HG02885 (cell line): ENCODE measurements around the gene DIAPH2.

ENCODE experiments used
- ATAC-seq: cut with Tn5 transposase; IDR thresholded peaks from one replicate; pipeline ENCODE4 v1.9.1; 2021; ENCODE audit warnings: mild to moderate bottlenecking; ENCODE audit not compliant: unreplicated experiment, poor library complexity

DIAPH2 gene

GRCh38 chrX:96684339-96685209 lies at the start of gene DIAPH2:
TSS of gene DIAPH2 (plus strand) at chrX:96684842.
- ATAC-seq: peak; percentile 77

GRCh38 chrX:96650023-96650422 lies 34.6 kb upstream of the DIAPH2 start:
- ATAC-seq: no peak

- ATAC-seq: no peak
Measured at GRCh38 chrX:96655947-96656623, 28.6 kb upstream of the DIAPH2 start.

- ATAC-seq: no peak
Measured at GRCh38 chrX:96682516-96682915, 2.1 kb upstream of the DIAPH2 start.

GRCh38 chrX:96683997-96684338 lies 674 bp upstream of the DIAPH2 start:
- peak; percentile 13 for ATAC-seq

- peak; percentile 36 for ATAC-seq
Measured at GRCh38 chrX:96685210-96686099, 813 bp downstream of the DIAPH2 start.

- ATAC-seq: no peak
Measured at GRCh38 chrX:96687776-96688175, 3.1 kb downstream of the DIAPH2 start.

- no peak for ATAC-seq
Measured at GRCh38 chrX:96688789-96689188, 4.1 kb downstream of the DIAPH2 start.

- ATAC-seq: no peak
Measured at GRCh38 chrX:96689991-96690390, 5.3 kb downstream of the DIAPH2 start.

GRCh38 chrX:96692454-96692853 lies 7.8 kb downstream of the DIAPH2 start:
- no peak for ATAC-seq

GRCh38 chrX:96692890-96693289 lies 8.2 kb downstream of the DIAPH2 start:
- ATAC-seq: no peak

GRCh38 chrX:96693407-96693806 lies 8.8 kb downstream of the DIAPH2 start:
- no peak for ATAC-seq

- ATAC-seq: no peak
Measured at GRCh38 chrX:96696462-96696861, 11.8 kb downstream of the DIAPH2 start.

GRCh38 chrX:96700625-96701024 lies 16.0 kb downstream of the DIAPH2 start:
- ATAC-seq: no peak

GRCh38 chrX:96703379-96703778 lies 18.7 kb downstream of the DIAPH2 start:
- ATAC-seq: no peak

- no peak for ATAC-seq
Measured at GRCh38 chrX:96703816-96704215, 19.2 kb downstream of the DIAPH2 start.

GRCh38 chrX:96704629-96705028 lies 20.0 kb downstream of the DIAPH2 start:
- ATAC-seq: no peak

GRCh38 chrX:96705905-96706304 lies 21.3 kb downstream of the DIAPH2 start:
- ATAC-seq: no peak

- ATAC-seq: no peak
Measured at GRCh38 chrX:96707804-96708203, 23.2 kb downstream of the DIAPH2 start.

- ATAC-seq: no peak
Measured at GRCh38 chrX:96710031-96710430, 25.4 kb downstream of the DIAPH2 start.

- ATAC-seq: no peak
Measured at GRCh38 chrX:96713303-96713702, 28.7 kb downstream of the DIAPH2 start.
